Measurements from ENCODE around the gene ADPRHL1. TPM values are rescaled to one million over a fixed set of nuclear protein-coding genes. Genes with fewer than 3 reads are reported as not detected.

The ADPRHL1 gene
- total RNA-seq (2014; rRNA removed; shearing (Covaris generic)) = 0.89 and 1.4 TPM in 2 replicates

DNA sequence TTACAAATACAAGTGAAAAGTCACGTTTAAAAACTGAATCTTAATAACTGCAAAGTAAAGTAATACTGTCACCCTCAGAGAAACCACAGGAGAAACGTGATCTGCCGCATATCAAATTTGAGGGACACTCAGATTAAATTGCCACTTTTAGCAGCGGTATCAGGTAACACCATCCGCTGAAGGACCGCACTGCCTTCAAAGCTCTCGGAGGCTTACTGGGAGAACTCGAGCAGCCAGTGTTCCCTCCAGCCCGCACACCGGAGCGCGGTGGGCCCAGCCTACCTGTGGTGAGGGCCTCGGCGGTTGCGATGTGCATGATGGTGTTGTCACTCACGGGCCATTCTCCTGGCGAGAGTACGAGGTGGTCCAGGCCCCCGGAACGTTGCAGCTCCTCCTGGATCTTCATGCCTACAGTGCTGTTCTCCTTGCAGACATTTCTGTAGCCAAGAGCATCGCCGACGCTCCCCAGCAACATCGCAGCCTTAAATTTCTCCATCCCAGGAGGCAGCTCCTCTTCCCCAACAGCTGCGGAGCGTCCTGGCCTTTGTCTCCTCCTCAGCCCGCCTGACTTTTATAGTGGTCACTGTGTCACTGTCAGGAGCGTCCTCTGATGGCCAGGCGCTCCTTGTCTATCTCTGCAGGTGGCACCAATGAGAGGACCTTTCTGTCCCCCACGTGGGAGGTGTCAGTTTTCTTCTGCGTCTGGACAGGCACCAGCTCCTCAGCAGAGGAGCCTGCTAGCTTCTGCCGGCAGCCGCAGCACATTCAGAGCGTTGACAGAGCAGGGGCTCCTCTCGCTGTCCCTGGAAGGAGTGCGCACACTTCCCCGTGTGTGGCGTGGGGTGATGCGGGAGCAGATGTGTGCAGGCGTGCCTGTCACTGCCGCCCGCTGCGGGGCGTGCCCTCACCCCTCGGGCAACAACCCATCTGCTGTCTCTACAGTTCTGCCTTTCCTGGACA, at the start of gene ADPRHL1:
Gene ADPRHL1 (minus strand): TSS at position 547 of the 960 bp plus-strand sequence. CDS start 51 bp downstream, at position 496.
- Histone ChIP-seq H3K4me3 (ENCODE audit: insufficient read depth, low read depth, low read length) (no peak within 1 kb of the TSS), H3K36me3 (replicated peaks; ENCODE audit: control insufficient read depth, insufficient read depth, low read length) (peaks cover 8% of the 10 kb centered on the region), H3K27me3 (ENCODE audit: control insufficient read depth, insufficient read depth, low read length) (no peaks in the 10 kb centered on the region)
- peak; percentile 34 for DNase-seq

DNA sequence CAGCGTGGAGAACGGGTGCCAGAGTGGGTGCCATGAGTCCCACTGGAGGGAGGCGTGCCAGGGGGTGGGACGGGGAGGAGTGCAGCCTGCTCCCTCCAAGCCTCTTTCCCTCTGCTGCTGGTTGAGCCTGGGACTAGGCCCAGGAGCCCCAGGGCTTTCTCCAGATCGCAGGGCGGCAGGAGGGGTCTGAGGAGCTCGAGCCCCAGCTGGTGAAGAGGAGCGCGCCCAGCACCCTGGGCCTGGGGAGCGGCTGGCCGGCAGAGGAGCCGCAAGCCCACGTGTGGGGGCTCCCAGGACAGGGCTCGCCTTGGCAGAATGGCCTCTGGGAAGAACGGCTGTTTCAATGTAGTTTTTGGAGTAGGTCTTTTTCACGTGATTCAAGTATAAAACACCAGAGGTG, 49.4 kb upstream of the ADPRHL1 start:
- Histone ChIP-seq H3K36me3 (replicated peaks; ENCODE audit: control insufficient read depth, insufficient read depth, low read length) (peaks cover 31% of the 10 kb centered on the region), H3K27me3 (ENCODE audit: control insufficient read depth, insufficient read depth, low read length) (no peaks in the 10 kb centered on the region), H3K4me3 (ENCODE audit: insufficient read depth, low read depth, low read length) (no peak overlapping the region)
- no peak for DNase-seq

DNA sequence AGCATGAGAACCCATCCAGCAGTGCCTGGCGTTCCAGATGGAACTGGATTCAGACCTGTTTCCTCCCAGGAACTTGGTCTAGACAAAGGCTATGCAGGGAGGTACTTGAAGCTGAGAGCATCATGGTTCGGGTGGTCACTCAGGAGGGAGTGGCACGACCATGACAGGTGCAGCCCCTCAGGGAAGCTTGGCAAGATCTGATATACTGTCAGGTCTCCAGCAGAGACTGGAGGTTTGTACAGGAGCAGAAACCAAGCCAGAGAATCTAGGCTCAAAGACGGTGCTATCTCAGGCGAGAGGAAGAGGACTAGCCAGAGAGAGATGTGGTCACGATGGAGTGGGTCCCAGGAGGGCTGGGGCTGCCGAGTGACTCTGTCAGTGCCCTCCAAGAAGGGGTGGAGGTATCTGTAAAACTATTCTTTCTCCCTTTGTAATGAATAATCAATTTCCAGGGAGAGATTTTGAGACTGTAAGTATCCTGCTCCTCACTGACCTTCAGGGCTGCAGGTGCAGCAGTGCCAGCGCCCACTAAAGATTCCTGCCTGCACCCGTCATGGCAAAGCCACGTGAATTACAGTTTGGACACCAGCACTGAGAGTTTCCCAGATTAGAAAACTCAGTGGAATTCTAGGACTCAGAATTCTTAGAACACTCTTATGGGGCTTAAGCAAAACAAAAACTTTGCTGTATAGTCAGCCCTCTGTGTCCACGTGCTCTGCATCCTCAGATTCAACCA, 47.4 kb upstream of the ADPRHL1 start:
- H3K36me3 ChIP-seq (replicated peaks; ENCODE audit: control insufficient read depth, insufficient read depth, low read length) = peaks cover 38% of the 10 kb centered on the region
- H3K27me3 ChIP-seq (ENCODE audit: control insufficient read depth, insufficient read depth, low read length) = no peaks in the 10 kb centered on the region
- no peak for DNase-seq
- no peak overlapping the region for H3K4me3 ChIP-seq (ENCODE audit: insufficient read depth, low read depth, low read length)

GRCh38 chr13:113499936-113500335, 46.6 kb upstream of the ADPRHL1 start:
- H3K4me3 ChIP-seq (ENCODE audit: insufficient read depth, low read depth, low read length) = no peak overlapping the region
- peaks cover 38% of the 10 kb centered on the region for H3K36me3 ChIP-seq (replicated peaks; ENCODE audit: control insufficient read depth, insufficient read depth, low read length)
- no peak for DNase-seq
- H3K27me3 ChIP-seq (ENCODE audit: control insufficient read depth, insufficient read depth, low read length) = no peaks in the 10 kb centered on the region

DNA sequence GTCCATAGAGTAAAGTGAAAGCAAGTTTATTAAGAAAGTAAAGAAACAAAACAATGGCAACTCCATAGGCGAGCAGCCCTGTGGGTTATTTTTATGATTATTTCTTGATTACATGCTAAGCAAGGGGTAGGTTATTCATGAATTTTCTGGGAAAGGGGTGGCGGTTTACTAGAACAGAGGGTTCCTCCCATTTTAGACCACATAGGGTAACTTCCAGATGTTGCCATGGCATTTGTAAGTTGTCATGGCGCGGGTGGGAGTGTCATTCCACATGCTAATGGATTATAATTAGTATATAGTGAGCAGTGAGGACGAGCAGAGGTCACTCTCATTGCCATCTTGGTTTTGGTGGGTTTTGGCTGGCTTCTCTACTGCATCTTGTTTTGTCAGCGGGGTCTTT, 45.6 kb upstream of the ADPRHL1 start:
- no peaks in the 10 kb centered on the region for H3K27me3 ChIP-seq (ENCODE audit: control insufficient read depth, insufficient read depth, low read length)
- H3K4me3 ChIP-seq (ENCODE audit: insufficient read depth, low read depth, low read length) = no peak overlapping the region
- no peak for DNase-seq
- peaks cover 35% of the 10 kb centered on the region for H3K36me3 ChIP-seq (replicated peaks; ENCODE audit: control insufficient read depth, insufficient read depth, low read length)

DNA sequence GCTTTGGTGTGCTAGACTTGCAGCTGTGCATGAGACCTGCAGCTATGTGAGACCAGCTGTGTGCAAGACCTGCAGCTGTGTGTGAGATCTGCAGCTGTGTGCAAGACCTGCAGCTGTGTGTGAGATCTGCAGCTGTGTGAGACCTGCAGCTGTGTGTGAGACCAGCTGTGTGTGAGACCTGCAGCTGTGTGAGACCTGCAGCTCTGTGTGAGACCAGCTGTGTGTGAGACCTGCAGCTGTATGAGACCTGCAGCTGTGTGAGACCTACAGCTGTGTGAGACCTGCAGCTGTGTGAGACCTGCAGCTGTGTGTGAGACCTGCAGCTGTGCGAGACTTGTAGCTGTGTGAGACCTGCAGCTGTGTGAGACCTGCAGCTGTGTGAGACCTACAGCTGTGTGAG, 43.9 kb upstream of the ADPRHL1 start:
- DNase-seq = no peak
- no peaks in the 10 kb centered on the region for H3K27me3 ChIP-seq (ENCODE audit: control insufficient read depth, insufficient read depth, low read length)
- H3K36me3 ChIP-seq (replicated peaks; ENCODE audit: control insufficient read depth, insufficient read depth, low read length) = peaks cover 28% of the 10 kb centered on the region
- H3K4me3 ChIP-seq (ENCODE audit: insufficient read depth, low read depth, low read length) = no peak overlapping the region

- peak; percentile 76 for DNase-seq
- H3K36me3 ChIP-seq (replicated peaks; ENCODE audit: control insufficient read depth, insufficient read depth, low read length) = peaks cover 21% of the 10 kb centered on the region
- no peaks in the 10 kb centered on the region for H3K27me3 ChIP-seq (ENCODE audit: control insufficient read depth, insufficient read depth, low read length)
- peak overlapping the region; percentile 18; the same call in 1 of the 2 replicates for H3K4me3 ChIP-seq (ENCODE audit: insufficient read depth, low read depth, low read length)
Observed at GRCh38 chr13:113495494-113496210, 42.4 kb upstream of the ADPRHL1 start.

DNA sequence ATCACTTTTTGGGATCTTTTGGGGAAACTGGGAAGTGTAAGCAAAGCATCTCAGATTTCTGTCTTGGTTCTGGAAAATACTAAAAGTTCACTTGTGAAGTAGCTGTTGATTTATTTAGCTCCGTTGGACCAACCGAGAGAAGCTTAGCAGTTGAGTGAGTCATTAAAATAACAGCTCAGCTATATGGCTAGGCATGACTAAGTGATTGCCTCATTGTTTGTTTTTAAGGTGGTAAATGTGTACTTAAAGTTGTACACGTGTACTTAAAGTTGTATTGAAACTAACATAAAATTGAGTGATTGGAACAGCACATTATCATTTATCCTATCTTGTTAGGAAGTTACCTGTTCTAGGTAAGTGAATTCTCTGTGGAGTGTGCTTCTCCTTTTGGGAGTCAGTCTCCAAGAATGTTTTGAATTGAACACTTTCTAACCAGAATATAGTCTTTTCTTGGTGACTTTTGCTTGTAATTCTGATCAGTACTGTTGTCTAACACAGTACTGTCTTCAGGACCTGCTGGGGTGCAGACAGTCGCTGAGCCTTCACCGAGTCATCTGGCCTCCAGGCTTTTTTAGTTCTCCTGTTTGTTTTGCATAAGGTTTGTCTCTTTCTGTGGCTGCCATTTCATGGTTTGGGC, 40.1 kb upstream of the ADPRHL1 start:
- H3K4me3 ChIP-seq (ENCODE audit: insufficient read depth, low read depth, low read length) = no peak overlapping the region
- H3K36me3 ChIP-seq (replicated peaks; ENCODE audit: control insufficient read depth, insufficient read depth, low read length) = peaks cover 10% of the 10 kb centered on the region
- no peaks in the 10 kb centered on the region for H3K27me3 ChIP-seq (ENCODE audit: control insufficient read depth, insufficient read depth, low read length)
- no peak for DNase-seq

- peaks cover 4% of the 10 kb centered on the region for H3K36me3 ChIP-seq (replicated peaks; ENCODE audit: control insufficient read depth, insufficient read depth, low read length)
- DNase-seq = no peak
- no peaks in the 10 kb centered on the region for H3K27me3 ChIP-seq (ENCODE audit: control insufficient read depth, insufficient read depth, low read length)
- peak overlapping the region; percentile 89 for H3K4me3 ChIP-seq (ENCODE audit: insufficient read depth, low read depth, low read length)
Observed at GRCh38 chr13:113491982-113492381, 38.7 kb upstream of the ADPRHL1 start.

GRCh38 chr13:113491418-113491883, 38.2 kb upstream of the ADPRHL1 start:
- peak overlapping the region; percentile 89 for H3K4me3 ChIP-seq (ENCODE audit: insufficient read depth, low read depth, low read length)
- peaks cover 2% of the 10 kb centered on the region for H3K36me3 ChIP-seq (replicated peaks; ENCODE audit: control insufficient read depth, insufficient read depth, low read length)
- DNase-seq = peak; percentile 82
- H3K27me3 ChIP-seq (ENCODE audit: control insufficient read depth, insufficient read depth, low read length) = no peaks in the 10 kb centered on the region

GRCh38 chr13:113490496-113491417, 37.5 kb upstream of the ADPRHL1 start, which contains the start of gene DCUN1D2:
Gene DCUN1D2, minus strand, starts transcription at chr13:113490711. Its CDS starts 42 bp downstream, at chr13:113490669.
- DNase-seq = peak; percentile 99
- H3K36me3 ChIP-seq (replicated peaks; ENCODE audit: control insufficient read depth, insufficient read depth, low read length) = no peaks in the 10 kb centered on the region; the same call in none of the 2 replicates
- H3K27me3 ChIP-seq (ENCODE audit: control insufficient read depth, insufficient read depth, low read length) = no peaks in the 10 kb centered on the region
- peak within 1 kb of the TSS; percentile 89 for H3K4me3 ChIP-seq (ENCODE audit: insufficient read depth, low read depth, low read length)

DNA sequence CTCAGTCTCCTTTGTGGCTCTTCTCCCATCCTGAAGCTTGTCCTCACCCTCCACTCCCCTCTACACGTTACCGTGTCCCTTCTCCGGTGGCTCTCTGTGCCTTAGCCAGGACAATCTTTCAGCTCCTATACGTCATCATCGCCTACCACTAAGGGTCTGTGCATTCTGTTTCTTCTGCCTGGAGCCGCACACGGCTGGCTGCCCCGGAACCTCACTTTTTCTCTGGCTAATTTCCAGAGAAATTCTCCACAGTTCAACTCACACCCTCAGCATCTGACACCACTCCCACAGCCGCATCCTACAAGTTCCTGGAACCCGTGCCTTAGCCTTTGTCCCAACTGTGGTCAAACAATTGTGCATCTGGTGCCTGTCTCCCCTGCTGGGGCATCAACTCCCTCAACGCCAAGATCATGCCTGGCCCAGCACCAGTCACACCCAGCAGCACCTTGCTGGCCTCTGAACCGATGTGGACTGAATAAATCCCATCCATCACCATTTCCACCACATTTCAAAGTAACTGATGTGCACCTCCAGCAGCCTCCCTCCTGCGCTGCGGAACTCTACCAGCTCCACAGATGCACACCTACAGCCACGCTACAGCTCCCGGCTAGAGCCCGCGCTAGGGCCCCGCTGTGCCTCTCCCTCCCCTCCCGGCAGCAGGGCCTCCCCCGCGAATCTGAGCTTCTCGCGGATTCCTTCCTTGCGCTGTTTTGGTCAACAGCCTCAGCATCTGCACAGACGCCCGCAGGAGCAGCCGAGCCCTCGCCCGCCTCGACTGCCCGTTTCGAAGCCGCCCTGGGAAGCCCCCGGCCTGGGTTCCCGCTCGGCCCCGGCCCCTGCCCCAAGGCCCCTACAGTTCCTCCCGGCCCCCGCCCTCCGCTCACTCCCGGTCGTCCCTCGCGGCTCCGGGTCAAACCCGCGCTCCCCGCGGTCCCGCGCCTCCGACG, 36.5 kb upstream of the ADPRHL1 start:
- no peaks in the 10 kb centered on the region; the same call in none of the 2 replicates for H3K36me3 ChIP-seq (replicated peaks; ENCODE audit: control insufficient read depth, insufficient read depth, low read length)
- H3K4me3 ChIP-seq (ENCODE audit: insufficient read depth, low read depth, low read length) = peak overlapping the region; percentile 89
- peak; percentile 79 for DNase-seq
- no peaks in the 10 kb centered on the region for H3K27me3 ChIP-seq (ENCODE audit: control insufficient read depth, insufficient read depth, low read length)

All from H7 (cell line).